ENCODE results near the gene AVPR1B. TPM values are rescaled to one million over a fixed set of nuclear protein-coding genes. Genes with fewer than 3 reads are reported as not detected.

Gene AVPR1B
- total RNA-seq, 1 experiment from 2014 or later: 0.22 TPM

- BruUV-seq (replicated peaks): no TSS peak
Measured at GRCh38 chr1:206097381-206097780, 19.8 kb downstream of the AVPR1B start.

GRCh38 chr1:206094024-206094423, 23.2 kb downstream of the AVPR1B start:
- Histone ChIP-seq H3K9ac (ENCODE audit: low read length) (no peak overlapping the region), H3K36me3 (ENCODE audit: low read depth, low read length) (no peaks in the 10 kb centered on the region), H4K20me1 (ENCODE audit: low read length) (no peaks in the 10 kb centered on the region), H2AFZ (ENCODE audit: low read length) (no peak overlapping the region), H3K79me2 (ENCODE audit: low read length) (no peaks in the 10 kb centered on the region), H3K4me3 (ENCODE audit: low read length) (no peak overlapping the region), H3K4me1 (ENCODE audit: insufficient read depth, low read length) (no peaks in the 10 kb centered on the region), H3K9me3 (ENCODE audit: low read length) (no peaks in the 10 kb centered on the region), H3K27ac (ENCODE audit: low read length) (no peak overlapping the region), H3K9me2 (replicated peaks; ENCODE audit: low read length) (no peaks in the 10 kb centered on the region), H3K4me2 (ENCODE audit: low read length) (no peak overlapping the region), H3K27me3 (ENCODE audit: low read length) (peaks cover 82% of the 10 kb centered on the region), H3F3A (ENCODE audit: low read length, unreplicated experiment) (no peaks in the 10 kb centered on the region)
- no peak for DNase-seq
- intact Hi-C loops (cut with micrococcal nuclease): no loop called here
- POLR2A ChIA-PET (ENCODE audit: unreplicated experiment): no interaction called here
- ATAC-seq: no peak
- no TSS peak for BruUV-seq (replicated peaks)
- TF ChIP-seq EZH2phosphoT487 (IDR thresholded peaks at IDR 0.05; ENCODE audit: borderline replicate concordance, low read length): no peak
- no peak for TF ChIP-seq CTCF (conservative IDR thresholded peaks at IDR 0.05; ENCODE audit: low read depth, low read length)
- no peak for TF ChIP-seq EZH2 (IDR thresholded peaks at IDR 0.05; ENCODE audit: low read length, unreplicated experiment)
- CTCF ChIA-PET: no interaction called here

More at GRCh38 chr1:206097381-206097780, 19.8 kb downstream of the AVPR1B start:
- Histone ChIP-seq H3K9ac (ENCODE audit: low read length) (no peak overlapping the region), H2AFZ (ENCODE audit: low read length) (no peak overlapping the region), H3K79me2 (ENCODE audit: low read length) (no peaks in the 10 kb centered on the region), H3K4me1 (ENCODE audit: insufficient read depth, low read length) (no peaks in the 10 kb centered on the region), H3K36me3 (ENCODE audit: low read depth, low read length) (no peaks in the 10 kb centered on the region), H3K27me3 (ENCODE audit: low read length) (peaks cover 94% of the 10 kb centered on the region), H3K9me2 (replicated peaks; ENCODE audit: low read length) (no peaks in the 10 kb centered on the region), H3K9me3 (ENCODE audit: low read length) (no peaks in the 10 kb centered on the region), H3K4me3 (ENCODE audit: low read length) (no peak overlapping the region), H3K27ac (ENCODE audit: low read length) (no peak overlapping the region), H3K4me2 (ENCODE audit: low read length) (no peak overlapping the region), H4K20me1 (ENCODE audit: low read length) (no peaks in the 10 kb centered on the region), H3F3A (ENCODE audit: low read length, unreplicated experiment) (no peaks in the 10 kb centered on the region)
- no peak for ATAC-seq
- CTCF ChIA-PET: no interaction called here
- intact Hi-C loops (cut with micrococcal nuclease): no loop called here
- TF ChIP-seq CTCF (conservative IDR thresholded peaks at IDR 0.05; ENCODE audit: low read depth, low read length) (no peak), EZH2 (IDR thresholded peaks at IDR 0.05; ENCODE audit: low read length, unreplicated experiment) (no peak), EZH2phosphoT487 (IDR thresholded peaks at IDR 0.05; ENCODE audit: borderline replicate concordance, low read length) (no peak)
- POLR2A ChIA-PET (ENCODE audit: unreplicated experiment): no interaction called here
- DNase-seq: no peak

- ATAC-seq: no peak
- Histone ChIP-seq H3K4me3 (ENCODE audit: low read length) (no peak overlapping the region), H2AFZ (ENCODE audit: low read length) (no peak overlapping the region), H3K9ac (ENCODE audit: low read length) (no peak overlapping the region), H3K4me1 (ENCODE audit: insufficient read depth, low read length) (no peaks in the 10 kb centered on the region), H3K9me2 (replicated peaks; ENCODE audit: low read length) (no peaks in the 10 kb centered on the region), H3K9me3 (ENCODE audit: low read length) (no peaks in the 10 kb centered on the region), H3K27ac (ENCODE audit: low read length) (no peak overlapping the region), H4K20me1 (ENCODE audit: low read length) (no peaks in the 10 kb centered on the region), H3K36me3 (ENCODE audit: low read depth, low read length) (no peaks in the 10 kb centered on the region), H3K27me3 (ENCODE audit: low read length) (peaks cover 77% of the 10 kb centered on the region), H3K4me2 (ENCODE audit: low read length) (no peak overlapping the region), H3F3A (ENCODE audit: low read length, unreplicated experiment) (no peaks in the 10 kb centered on the region), H3K79me2 (ENCODE audit: low read length) (no peaks in the 10 kb centered on the region)
- intact Hi-C loops (cut with micrococcal nuclease): no loop called here
- no TSS peak for BruUV-seq (replicated peaks)
- no peak for DNase-seq
- ChIA-PET CTCF (no interaction called here), POLR2A (ENCODE audit: unreplicated experiment) (no interaction called here)
- no peak for TF ChIP-seq EZH2 (IDR thresholded peaks at IDR 0.05; ENCODE audit: low read length, unreplicated experiment)
- no peak for TF ChIP-seq CTCF (conservative IDR thresholded peaks at IDR 0.05; ENCODE audit: low read depth, low read length)
- no peak for TF ChIP-seq EZH2phosphoT487 (IDR thresholded peaks at IDR 0.05; ENCODE audit: borderline replicate concordance, low read length)
Measured at GRCh38 chr1:206089341-206089740, 27.8 kb downstream of the AVPR1B start.

All from PC-3 (cell line).